ENCODE results near the gene SUSD2. TPM values are rescaled to one million over a fixed set of nuclear protein-coding genes. Genes with fewer than 3 reads are reported as not detected.

The SUSD2 gene
- total RNA-seq, 4 donors from 2014 or later, result 3.3 to 10.0 (median 4.2) TPM

DNA sequence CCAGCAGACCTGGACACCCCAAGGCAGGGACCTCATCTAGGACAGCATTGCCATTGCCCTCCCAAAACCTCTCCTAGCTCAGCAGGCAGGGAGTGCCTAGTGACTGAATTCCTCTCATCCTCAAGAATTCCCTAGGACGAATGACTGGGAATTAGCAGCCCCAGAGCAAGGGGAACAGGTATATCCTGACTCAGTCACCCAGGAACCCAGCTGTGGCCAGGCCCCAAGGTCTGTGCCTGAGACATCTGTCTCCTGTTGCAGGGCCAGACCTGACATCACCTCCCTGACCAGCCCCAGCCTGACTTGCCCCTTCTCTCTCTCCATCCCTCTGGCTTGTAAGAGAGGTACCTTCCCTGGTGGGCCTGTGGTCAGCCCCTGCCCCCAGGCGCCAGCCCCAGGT lies 39.0 kb upstream of the SUSD2 start:
- TF ChIP-seq EP300 (IDR thresholded peaks at IDR 0.05), result no peak
- no peak for TF ChIP-seq POLR2AphosphoS5 (IDR thresholded peaks at IDR 0.05)
- no peak for TF ChIP-seq POLR2A (IDR thresholded peaks at IDR 0.05; ENCODE audit: low read depth)
- TF ChIP-seq, protein P1, sequence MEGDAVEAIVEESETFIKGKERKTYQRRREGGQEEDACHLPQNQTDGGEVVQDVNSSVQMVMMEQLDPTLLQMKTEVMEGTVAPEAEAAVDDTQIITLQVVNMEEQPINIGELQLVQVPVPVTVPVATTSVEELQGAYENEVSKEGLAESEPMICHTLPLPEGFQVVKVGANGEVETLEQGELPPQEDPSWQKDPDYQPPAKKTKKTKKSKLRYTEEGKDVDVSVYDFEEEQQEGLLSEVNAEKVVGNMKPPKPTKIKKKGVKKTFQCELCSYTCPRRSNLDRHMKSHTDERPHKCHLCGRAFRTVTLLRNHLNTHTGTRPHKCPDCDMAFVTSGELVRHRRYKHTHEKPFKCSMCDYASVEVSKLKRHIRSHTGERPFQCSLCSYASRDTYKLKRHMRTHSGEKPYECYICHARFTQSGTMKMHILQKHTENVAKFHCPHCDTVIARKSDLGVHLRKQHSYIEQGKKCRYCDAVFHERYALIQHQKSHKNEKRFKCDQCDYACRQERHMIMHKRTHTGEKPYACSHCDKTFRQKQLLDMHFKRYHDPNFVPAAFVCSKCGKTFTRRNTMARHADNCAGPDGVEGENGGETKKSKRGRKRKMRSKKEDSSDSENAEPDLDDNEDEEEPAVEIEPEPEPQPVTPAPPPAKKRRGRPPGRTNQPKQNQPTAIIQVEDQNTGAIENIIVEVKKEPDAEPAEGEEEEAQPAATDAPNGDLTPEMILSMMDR (IDR thresholded peaks at IDR 0.05), result no peak
- H3K4me1 ChIP-seq, result peaks cover 86 to 100% (median 99%) of the 10 kb centered on the region in 4 donors

DNA sequence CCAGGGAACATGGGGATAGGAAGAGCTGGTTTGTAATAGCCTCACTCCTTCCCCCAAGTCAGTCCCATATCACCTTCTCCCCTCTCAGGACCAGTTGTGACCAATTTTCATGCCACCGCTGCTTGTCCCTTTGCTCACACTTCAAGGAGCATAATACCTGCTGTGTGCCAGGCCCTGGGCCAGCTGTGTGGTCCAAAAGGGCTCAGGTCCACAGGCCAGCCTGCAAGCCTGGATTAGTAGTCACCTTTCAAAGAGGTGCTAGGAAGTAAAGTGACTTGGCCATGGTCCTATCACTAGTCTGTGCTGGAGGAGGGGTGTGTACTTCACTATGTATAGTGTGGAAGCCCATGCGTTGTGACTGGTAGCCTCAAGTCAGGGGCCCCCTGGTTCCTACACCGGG lies 38.5 kb upstream of the SUSD2 start:
- Histone ChIP-seq H3K36me3 (peaks cover 0 to 16% (median 0%) of the 10 kb centered on the region in 4 donors), H3K4me1 (peaks cover 86 to 100% (median 99%) of the 10 kb centered on the region in 4 donors), H3K4me3 (no peak overlapping the region), H3K9me3 (no peaks in the 10 kb centered on the region), H3K27ac (replicated peaks in 1 of 4) (peak overlapping the region; percentile 68 to 76 (median 71)), H3K27me3 (no peaks in the 10 kb centered on the region)
- WGBS, result 100% methylated on average over 3 of the region's 3 CpGs
- intact Hi-C loops (cut with DNase I), result no loop called here
- no peak for DNase-seq (ENCODE audit: extremely low spot score)
- no peak for TF ChIP-seq POLR2AphosphoS5 (IDR thresholded peaks at IDR 0.05)
- no peak for TF ChIP-seq POLR2A (IDR thresholded peaks at IDR 0.05; ENCODE audit: low read depth)
- TF ChIP-seq, protein P1 (IDR thresholded peaks at IDR 0.05), result no peak
- TF ChIP-seq EP300 (IDR thresholded peaks at IDR 0.05), result no peak

More for the DNA sequence above, 39.0 kb upstream of the SUSD2 start:
- no CpG with 5 or more reads among the region's 2 CpGs for WGBS
- peak overlapping the region; percentile 68 to 76 (median 71) for H3K27ac ChIP-seq (replicated peaks in 1 of 4)
- H3K4me3 ChIP-seq, result no peak overlapping the region
- intact Hi-C loops (cut with DNase I), result no loop called here
- DNase-seq (ENCODE audit: extremely low spot score), result no peak
- no peaks in the 10 kb centered on the region for H3K27me3 ChIP-seq
- peaks cover 0 to 16% (median 0%) of the 10 kb centered on the region in 4 donors for H3K36me3 ChIP-seq
- no peaks in the 10 kb centered on the region for H3K9me3 ChIP-seq

DNA sequence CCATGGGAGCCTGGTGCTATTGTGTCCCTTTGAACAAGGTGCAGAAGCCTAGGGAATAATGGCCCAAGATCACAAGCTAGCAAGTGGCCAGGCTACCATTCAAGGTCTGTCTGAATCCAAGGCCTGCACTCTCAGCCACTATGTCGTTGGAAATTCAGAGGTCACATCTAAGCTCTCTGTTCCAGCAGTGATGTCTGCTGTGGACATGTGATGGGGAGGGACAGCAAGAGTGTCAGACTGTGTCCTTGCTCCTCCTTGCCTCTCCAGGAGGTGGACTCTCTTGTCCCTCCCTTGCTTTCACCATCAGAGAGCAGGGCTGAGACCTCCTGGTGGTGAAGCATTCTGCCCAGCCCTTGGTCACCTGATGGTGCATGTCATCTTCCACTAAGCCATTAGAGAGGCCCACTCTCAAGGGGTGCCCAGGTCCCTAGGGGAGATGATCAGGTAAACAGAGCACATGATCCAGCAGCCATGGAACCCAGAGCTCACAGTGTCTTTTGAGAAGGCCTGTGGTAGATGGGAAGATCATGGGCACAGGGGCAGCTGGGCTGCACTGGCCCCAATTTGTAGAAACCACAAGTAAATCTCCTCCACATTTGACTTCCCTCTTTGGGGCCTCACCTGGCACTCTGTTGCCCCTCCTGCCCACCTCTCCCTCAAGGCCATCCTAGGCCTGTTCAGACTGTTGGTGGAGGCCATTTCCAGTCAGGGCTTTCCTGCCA lies 37.1 kb upstream of the SUSD2 start:
- H3K9me3 ChIP-seq, result no peaks in the 10 kb centered on the region
- no peaks in the 10 kb centered on the region for H3K27me3 ChIP-seq
- no peak overlapping the region for H3K4me3 ChIP-seq
- DNase-seq (ENCODE audit: extremely low spot score), result no peak
- WGBS, result 57% methylated on average over 1 of the region's 1 CpG
- TF ChIP-seq POLR2AphosphoS5 (IDR thresholded peaks at IDR 0.05) (no peak), POLR2A (IDR thresholded peaks at IDR 0.05; ENCODE audit: low read depth) (no peak), EP300 (IDR thresholded peaks at IDR 0.05) (no peak)
- TF ChIP-seq, protein P1 (IDR thresholded peaks at IDR 0.05), result no peak
- peaks cover 90 to 100% (median 99%) of the 10 kb centered on the region in 4 donors for H3K4me1 ChIP-seq
- peaks cover 0 to 3% (median 0%) of the 10 kb centered on the region in 4 donors for H3K36me3 ChIP-seq
- intact Hi-C loops (cut with DNase I), result no loop called here
- peak overlapping the region; percentile 68 to 92 (median 80) for H3K27ac ChIP-seq (replicated peaks in 1 of 4)

DNA sequence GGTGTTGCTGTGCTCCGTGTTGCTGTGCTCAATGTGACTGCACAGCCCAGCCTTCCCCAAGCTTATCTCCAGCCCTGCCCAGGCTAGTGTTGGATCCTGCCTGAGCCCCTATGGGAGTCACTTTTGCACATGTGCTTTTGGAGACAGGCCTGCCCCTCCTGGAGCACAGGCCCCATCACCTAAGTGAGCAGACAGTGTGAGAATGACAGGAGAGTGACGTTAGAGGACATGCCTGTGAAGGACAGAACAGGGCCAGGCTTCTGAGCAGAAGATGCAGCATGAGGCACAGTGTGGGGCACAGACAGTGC lies 36.6 kb upstream of the SUSD2 start:
- no peak for DNase-seq (ENCODE audit: extremely low spot score)
- H3K4me3 ChIP-seq, result no peak overlapping the region
- no peak for TF ChIP-seq POLR2AphosphoS5 (IDR thresholded peaks at IDR 0.05)
- TF ChIP-seq POLR2A (IDR thresholded peaks at IDR 0.05; ENCODE audit: low read depth), result no peak
- no peak for TF ChIP-seq EP300 (IDR thresholded peaks at IDR 0.05)
- TF ChIP-seq, protein P1 (IDR thresholded peaks at IDR 0.05), result no peak
- H3K27me3 ChIP-seq, result no peaks in the 10 kb centered on the region
- intact Hi-C loops (cut with DNase I), result no loop called here
- peak overlapping the region; percentile 68 to 92 (median 80) for H3K27ac ChIP-seq (replicated peaks in 1 of 4)
- peaks cover 0 to 3% (median 0%) of the 10 kb centered on the region in 4 donors for H3K36me3 ChIP-seq
- H3K4me1 ChIP-seq, result peaks cover 91 to 100% (median 99%) of the 10 kb centered on the region in 4 donors
- H3K9me3 ChIP-seq, result no peaks in the 10 kb centered on the region
- 63% methylated on average over 2 of the region's 2 CpGs for WGBS
